Body of pancreas (tissue), 4 donors: ENCODE results near the gene IFNLR1.

Source experiments
- CTCF ChIP-seq, 7 experiments: fragments of 450-650 bp in 4 of 7; fragments of 200-600 bp in 3 of 7; sonication (generic) in 3 of 7; IDR thresholded peaks; one replicate each; pipeline ENCODE4 v1.5.1; 2016 to 2019; ENCODE audit warnings: antibody characterized with exemption in 7 of 7
- POLR2A ChIP-seq, 3 donors: fragments of 450-650 bp; IDR thresholded peaks; one replicate each; pipeline ENCODE4 v1.6.1; 2016; ENCODE audit warnings: antibody characterized with exemption in 3 of 3, mild to moderate bottlenecking in 2 of 3

- TF ChIP-seq CTCF (IDR thresholded peaks at IDR 0.05) = no peak
- no peak for TF ChIP-seq POLR2A (IDR thresholded peaks at IDR 0.05)
Observed at GRCh38 chr1:24205345-24206082, 18.4 kb upstream of the IFNLR1 start.
